Activated CD4-positive, alpha-beta memory T cell treated with anti-CD3 and anti-CD28 coated beads for 36 hours (primary cell): ENCODE results near the gene TNPO3. TPM values are rescaled to one million over a fixed set of nuclear protein-coding genes. Genes with fewer than 3 reads are reported as not detected.

ENCODE experiments used
- CTCF ChIA-PET: fragments of 350-600 bp; sonication (Branson Sonifier 250); formaldehyde crosslinking; loops from one replicate; lab custom pipeline; 2021; ENCODE audit warnings: antibody characterized with exemption, inconsistent platforms; lab: Charles Lee
- POLR2A ChIA-PET: fragments of 350-600 bp; sonication (Branson Sonifier 250); formaldehyde crosslinking; loops from one replicate; lab custom pipeline; 2021; ENCODE audit warnings: antibody characterized with exemption; lab: Charles Lee
- DNase-seq: peaks from one replicate; pipeline ENCODE4 v3.0.0-alpha.2; 2020
- H3K27ac Mint-ChIP-seq: one replicate; pipeline ENCODE4 v1.8.0; 2021; ENCODE audit warnings: mixed read lengths
- H3K27me3 Mint-ChIP-seq: one replicate; pipeline ENCODE4 v1.8.0; 2021; ENCODE audit warnings: mixed read lengths
- H3K36me3 Mint-ChIP-seq: one replicate; pipeline ENCODE4 v1.8.0; 2021; ENCODE audit warnings: mixed read lengths
- H3K4me1 Mint-ChIP-seq: one replicate; pipeline ENCODE4 v1.8.0; 2021; ENCODE audit warnings: low read depth, mixed read lengths
- H3K4me3 Mint-ChIP-seq: one replicate; pipeline ENCODE4 v1.8.0; 2021; ENCODE audit warnings: mild to moderate bottlenecking, mixed read lengths
- H3K9me3 Mint-ChIP-seq: one replicate; pipeline ENCODE4 v1.8.0; 2021; ENCODE audit warnings: mixed read lengths
- intact Hi-C: fragments of 100-400 bp; cut with micrococcal nuclease; formaldehyde crosslinking; loops from one replicate; pipeline ENCODE4 v1.15.1; 2023
- total RNA-seq, 2 experiments: library from RNA; stranded (reverse); gene quantifications; one replicate each; pipeline ENCODE4 v1.2.3, GENCODE V29; 2021

Gene TNPO3
- total RNA-seq, 2 experiments from 2014 or later = 53.4 to 54.5 TPM

DNA sequence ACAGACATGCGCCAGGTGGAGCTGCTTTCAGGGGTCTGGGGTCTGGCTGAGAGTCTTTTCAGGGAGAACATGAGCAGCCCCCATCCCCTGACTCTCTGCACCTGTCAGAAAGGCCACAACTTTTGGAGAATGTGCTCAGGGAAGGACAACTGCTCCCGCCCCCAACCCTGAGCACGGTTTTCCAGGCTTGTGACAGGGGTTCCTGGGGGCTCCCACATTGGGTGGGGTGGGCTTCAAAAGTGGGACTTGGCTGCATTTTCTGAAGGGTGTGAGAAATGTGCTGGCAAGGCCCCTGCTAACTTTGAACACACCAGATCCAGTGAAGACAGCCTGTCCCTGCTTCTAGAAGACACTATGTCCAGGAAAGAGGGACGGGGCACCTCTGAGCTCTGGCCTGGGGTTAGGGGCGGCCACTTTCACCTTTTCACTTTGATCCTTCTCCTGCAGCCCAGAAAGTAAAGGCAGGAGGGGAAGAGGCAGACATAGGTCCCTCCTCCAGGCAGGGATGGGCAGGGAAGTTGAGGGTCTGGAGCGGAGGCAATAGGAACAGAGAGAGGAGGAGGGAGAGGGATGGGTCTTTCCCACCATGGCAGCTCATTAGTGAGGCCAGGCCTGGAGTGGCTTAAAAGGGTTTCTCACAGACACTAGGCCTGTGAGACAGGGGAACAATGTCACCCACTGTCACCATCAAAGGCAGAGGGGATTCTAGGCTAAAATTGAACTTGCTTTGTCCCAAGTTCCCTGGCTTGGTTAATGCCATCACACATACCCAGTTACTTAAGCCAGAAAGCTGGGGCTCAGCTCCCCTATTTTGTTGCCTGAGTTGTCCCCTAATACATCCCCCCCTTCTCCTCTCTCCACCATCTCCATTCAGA, 145.9 kb downstream of the TNPO3 start:
- CTCF ChIA-PET = interaction anchor here (0.7 to 5.7 kb wide), 2 partner anchors 50 to 183 kb away, joined by 3 to 28 read pairs; no protein-coding TSS in a partner anchor
- H3K9me3 Mint-ChIP-seq = no peaks in the 10 kb centered on the region
- peaks cover 40% of the 10 kb centered on the region for H3K27me3 Mint-ChIP-seq
- POLR2A ChIA-PET = no interaction called here
- no peak overlapping the region for H3K27ac Mint-ChIP-seq
- H3K36me3 Mint-ChIP-seq = no peaks in the 10 kb centered on the region
- no peak overlapping the region for H3K4me3 Mint-ChIP-seq
- DNase-seq = no peak
- no peaks in the 10 kb centered on the region for H3K4me1 Mint-ChIP-seq
- intact Hi-C loops = no loop called here

DNA sequence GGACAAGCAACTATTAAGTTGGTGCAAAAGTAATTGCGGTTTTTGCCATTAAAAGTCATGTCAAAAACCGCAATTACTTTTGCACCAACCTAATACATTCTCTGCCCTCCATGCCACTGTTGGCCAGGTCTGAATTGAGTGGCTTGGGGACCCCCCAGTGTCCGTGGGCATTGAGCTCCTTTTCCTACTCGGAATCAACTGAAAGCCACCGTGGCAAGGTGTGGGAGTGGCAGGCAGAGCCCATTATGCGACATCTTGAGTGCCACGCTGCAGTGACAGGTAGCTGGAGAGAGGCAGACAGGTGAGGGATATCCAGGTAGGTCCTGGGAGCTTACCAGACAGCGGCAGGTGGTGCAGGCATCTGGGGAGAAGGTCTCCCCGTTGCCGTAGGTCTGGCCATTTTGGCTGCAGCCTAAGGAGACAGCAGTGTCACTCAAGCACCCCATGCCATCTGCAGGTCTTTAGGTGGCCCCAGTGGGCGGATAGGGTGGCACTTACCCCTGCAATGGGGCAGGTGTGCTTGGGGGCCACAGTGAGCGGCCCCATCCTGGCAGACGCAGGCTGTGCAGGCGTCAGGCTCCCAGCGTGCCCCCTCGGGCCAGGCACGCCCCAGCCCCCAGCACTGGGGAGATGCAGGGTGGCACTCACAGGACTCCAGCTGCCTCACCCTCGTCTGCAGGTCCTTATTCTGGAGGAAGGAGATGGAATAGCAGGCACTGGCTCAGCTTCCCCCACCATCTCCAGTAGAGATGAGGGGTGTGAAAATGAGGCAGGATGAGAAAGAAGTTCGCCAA, 147.9 kb downstream of the TNPO3 start:
- no peak for DNase-seq
- no peaks in the 10 kb centered on the region for H3K4me1 Mint-ChIP-seq
- no peak overlapping the region for H3K27ac Mint-ChIP-seq
- H3K9me3 Mint-ChIP-seq = no peaks in the 10 kb centered on the region
- peaks cover 36% of the 10 kb centered on the region for H3K27me3 Mint-ChIP-seq
- ChIA-PET CTCF (interaction anchor here (5.7 kb wide), 1 partner anchor 185 kb away, joined by 28 read pairs; no protein-coding TSS in a partner anchor), POLR2A (no interaction called here)
- intact Hi-C loops = no loop called here
- no peaks in the 10 kb centered on the region for H3K36me3 Mint-ChIP-seq
- H3K4me3 Mint-ChIP-seq = no peak overlapping the region

DNA sequence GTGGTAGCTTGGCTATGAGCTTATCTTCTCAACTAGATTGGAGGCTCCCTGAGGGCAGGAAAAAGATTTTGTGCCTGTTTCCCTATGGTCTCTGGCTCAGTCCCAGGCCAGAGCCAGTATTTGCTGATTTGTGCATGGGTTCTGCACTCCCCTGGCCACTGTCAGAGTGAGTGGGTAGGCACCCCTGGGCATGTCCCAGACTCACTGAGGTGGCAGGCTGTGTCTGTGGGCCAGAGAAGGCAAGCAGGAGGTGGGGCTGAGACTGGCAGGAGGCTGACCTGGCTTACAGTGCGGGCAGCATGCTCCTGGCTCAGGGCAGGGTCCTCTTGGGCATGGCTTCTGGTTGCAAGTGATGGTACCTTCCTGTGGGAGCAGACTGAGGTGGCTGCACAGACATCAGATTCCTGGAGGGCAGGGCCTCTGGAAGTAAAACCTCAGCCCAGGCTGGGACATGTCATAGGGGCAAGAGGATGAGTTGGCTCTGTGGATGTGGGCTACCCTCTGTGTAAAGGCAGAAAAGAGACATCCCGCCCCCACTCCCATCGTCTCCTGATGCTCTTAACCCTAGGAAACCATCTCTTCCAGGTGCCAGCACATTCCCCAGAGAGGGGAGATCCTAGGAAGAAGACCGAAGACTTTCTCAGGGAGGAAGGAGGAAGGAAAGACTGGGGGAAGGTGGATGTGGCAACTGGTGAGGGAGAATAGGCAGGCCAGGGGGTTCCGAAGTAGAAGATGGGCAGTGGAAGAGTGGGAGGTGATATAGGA, 148.7 kb downstream of the TNPO3 start:
- intact Hi-C loops = no loop called here
- H3K9me3 Mint-ChIP-seq = no peaks in the 10 kb centered on the region
- peak overlapping the region; percentile 2 for H3K4me3 Mint-ChIP-seq

DNA sequence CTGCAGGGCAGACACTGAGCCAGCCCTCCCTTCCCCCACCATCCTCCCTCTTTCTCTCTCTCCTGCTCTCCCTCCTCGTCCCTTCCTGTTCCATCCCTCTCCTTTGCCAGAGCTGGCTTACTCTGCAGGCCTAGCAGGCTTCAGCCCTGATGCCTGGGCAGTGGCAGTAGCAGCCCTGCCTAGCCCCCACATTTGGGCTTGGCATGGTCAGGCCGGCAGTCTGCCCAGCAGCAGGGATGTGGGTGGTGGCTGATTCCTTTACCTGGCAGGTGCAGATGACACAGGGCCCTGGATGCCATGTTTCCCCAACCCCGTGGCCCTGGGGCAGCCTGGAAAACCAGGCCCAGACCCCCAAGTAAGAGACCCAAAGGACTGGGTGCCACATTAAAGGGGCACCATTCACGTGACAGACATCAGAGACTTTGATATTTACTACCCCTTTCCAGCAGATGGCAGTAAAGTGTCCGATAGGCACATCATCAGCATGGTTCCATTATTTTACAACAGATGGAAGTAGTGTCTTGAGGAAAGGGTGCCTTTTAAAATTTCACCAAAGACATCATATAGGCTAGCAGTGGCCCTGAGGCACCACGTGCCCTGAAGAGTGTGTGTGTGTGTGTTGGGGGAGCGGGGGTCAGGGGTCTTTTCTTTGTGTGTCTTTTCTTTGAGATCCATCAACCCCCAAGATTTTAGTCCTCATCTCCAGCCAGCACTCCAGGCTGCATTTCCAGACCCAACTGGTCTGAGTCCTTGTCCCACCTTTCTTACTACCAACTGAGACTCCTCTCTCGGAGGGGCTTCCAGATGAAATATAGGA, 150.3 kb downstream of the TNPO3 start:
- Mint-ChIP-seq H3K4me3 (no peak overlapping the region), H3K4me1 (no peaks in the 10 kb centered on the region), H3K27ac (no peak overlapping the region), H3K36me3 (no peaks in the 10 kb centered on the region), H3K27me3 (peaks cover 21% of the 10 kb centered on the region), H3K9me3 (no peaks in the 10 kb centered on the region)
- DNase-seq = no peak
- intact Hi-C loops = loop anchor here (1.0 to 5.0 kb wide), 2 partner anchors 187 to 308 kb away; no protein-coding TSS in a partner anchor
- ChIA-PET POLR2A (no interaction called here), CTCF (interaction anchor here (0.6 to 7.8 kb wide), 4 partner anchors 39 to 259 kb away, joined by 3 to 70 read pairs (median 4); no protein-coding TSS in a partner anchor)

More for the DNA sequence above, 148.7 kb downstream of the TNPO3 start:
- POLR2A ChIA-PET = no interaction called here
- Mint-ChIP-seq H3K27ac (no peak overlapping the region), H3K4me1 (no peaks in the 10 kb centered on the region), H3K36me3 (no peaks in the 10 kb centered on the region), H3K27me3 (peaks cover 32% of the 10 kb centered on the region)
- CTCF ChIA-PET = interaction anchor here (5.7 to 7.8 kb wide), 2 partner anchors 184 to 186 kb away, joined by 28 to 70 read pairs; no protein-coding TSS in a partner anchor
- DNase-seq = no peak

Other genes starting within 250 kb of the TNPO3 start
- gene FLNC, start 224.7 kb downstream of the TNPO3 start, total RNA-seq = under 1 TPM in 1 of 2 experiments, not detected in 1; 0.05 TPM
- gene ATP6V1F, start 192.3 kb downstream of the TNPO3 start, total RNA-seq = 100 to 1,000 TPM; 113 to 117 TPM
- under 1 TPM; 0.05 to 0.12 TPM for gene KCP, start 144.4 kb downstream of the TNPO3 start, total RNA-seq
- gene IRF5, start 117.2 kb downstream of the TNPO3 start, total RNA-seq = 10 to 100 TPM; 21.7 to 22.9 TPM
- 1 to 10 TPM; 3.3 to 4.1 TPM for gene TSPAN33, start 89.6 kb upstream of the TNPO3 start, total RNA-seq
- gene SMO, start 133.5 kb upstream of the TNPO3 start, total RNA-seq = under 1 TPM; 0.12 to 0.21 TPM
- 10 to 100 TPM; 16.4 to 17.1 TPM for gene AHCYL2, start 169.9 kb upstream of the TNPO3 start, total RNA-seq